Left forelimb (tissue), 1 donor: ENCODE data around the gene A4GALT.
"Not testable (repeated sequence)": the region's sequence is repeated elsewhere in the genome, so short reads cannot be mapped to it uniquely, and the experiment has no call there.

Experiments
- DNase-seq: peaks from one replicate; pipeline ENCODE4 v3.0.0-alpha.2; 2018; ENCODE audit warnings: low spot score

Gene A4GALT

GRCh38 chr22:42740320-42740719 is 19.6 kb upstream of the A4GALT start:
- not testable (repeated sequence) for DNase-seq

GRCh38 chr22:42734406-42734805 is 13.7 kb upstream of the A4GALT start:
- no peak for DNase-seq

GRCh38 chr22:42733394-42733793 is 12.7 kb upstream of the A4GALT start:
- DNase-seq = not testable (repeated sequence)

- no peak for DNase-seq
Measured at GRCh38 chr22:42732081-42732480, 11.4 kb upstream of the A4GALT start.

- no peak for DNase-seq
Measured at GRCh38 chr22:42726811-42727210, 6.1 kb upstream of the A4GALT start.

GRCh38 chr22:42725606-42726355 is 5.1 kb upstream of the A4GALT start:
- DNase-seq = no peak

GRCh38 chr22:42724062-42724461 is 3.4 kb upstream of the A4GALT start:
- no peak for DNase-seq

GRCh38 chr22:42721045-42721434 is 370 bp upstream of the A4GALT start:
- DNase-seq = no peak

- DNase-seq = no peak
Measured at GRCh38 chr22:42719656-42720262, 911 bp downstream of the A4GALT start.

- no peak for DNase-seq
Measured at GRCh38 chr22:42719133-42719532, 1.5 kb downstream of the A4GALT start.

- DNase-seq = no peak
Measured at GRCh38 chr22:42717197-42717928, 3.3 kb downstream of the A4GALT start.

- DNase-seq = no peak
Measured at GRCh38 chr22:42716649-42717127, 4.0 kb downstream of the A4GALT start.

GRCh38 chr22:42716221-42716620 is 4.4 kb downstream of the A4GALT start:
- no peak for DNase-seq

GRCh38 chr22:42714768-42715390 is 5.8 kb downstream of the A4GALT start:
- DNase-seq = no peak

GRCh38 chr22:42714308-42714707 is 6.4 kb downstream of the A4GALT start:
- DNase-seq = no peak

GRCh38 chr22:42711895-42712837 is 8.5 kb downstream of the A4GALT start:
- DNase-seq = no peak

- no peak for DNase-seq
Measured at GRCh38 chr22:42711281-42711731, 9.4 kb downstream of the A4GALT start.

GRCh38 chr22:42708417-42708816 is 12.3 kb downstream of the A4GALT start:
- no peak for DNase-seq

GRCh38 chr22:42707496-42707895 is 13.2 kb downstream of the A4GALT start:
- DNase-seq = no peak

GRCh38 chr22:42704896-42705295 is 15.8 kb downstream of the A4GALT start:
- no peak for DNase-seq

- DNase-seq = no peak
Measured at GRCh38 chr22:42702675-42703074, 18.0 kb downstream of the A4GALT start.
